ENCODE measurements around the gene PRPF38A.
A peak's percentile ranks its signal among the peaks of the same experiment; 100 is the strongest.
"Not testable (repeated sequence)": the region's sequence is repeated elsewhere in the genome, so short reads cannot be mapped to it uniquely, and the experiment has no call there.

PRPF38A gene

GRCh38 chr1:52367272-52367671, 37.1 kb upstream of the PRPF38A start:
- no peak overlapping the region for H3K4me3 ChIP-seq (ENCODE audit: low read depth, low read length)
- no peak for TF ChIP-seq CTCF (IDR thresholded peaks at IDR 0.05; ENCODE audit: low read depth, low read length)

- H3K4me3 ChIP-seq (ENCODE audit: low read depth, low read length), result peak overlapping the region; percentile 48
- TF ChIP-seq CTCF (IDR thresholded peaks at IDR 0.05; ENCODE audit: low read depth, low read length), result no peak
These were observed 35.8 kb upstream of the PRPF38A start for GRCh38 chr1:52368383-52369172.

DNA sequence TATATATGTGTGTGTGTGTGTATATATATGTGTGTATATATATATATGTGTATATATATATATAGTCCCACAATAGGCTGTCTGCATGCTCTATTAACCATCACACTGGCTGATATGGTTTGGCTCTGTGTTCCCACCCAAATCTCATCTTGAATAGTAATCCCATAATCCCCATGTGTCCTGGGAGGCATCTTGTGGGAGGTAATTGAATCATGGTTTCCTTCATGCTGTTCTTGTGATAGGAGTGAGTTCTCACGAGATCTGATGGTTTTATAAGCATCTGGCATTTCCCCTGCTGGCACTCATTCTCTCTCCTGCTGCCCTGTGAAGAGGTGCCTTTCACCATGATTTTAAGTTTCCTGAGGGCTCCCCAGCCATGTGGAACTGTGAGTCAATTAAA, 34.6 kb upstream of the PRPF38A start:
- H3K4me3 ChIP-seq (ENCODE audit: low read depth, low read length), result not testable (repeated sequence)

GRCh38 chr1:52385376-52385775, 19.0 kb upstream of the PRPF38A start:
- no peak overlapping the region for H3K4me3 ChIP-seq (ENCODE audit: low read depth, low read length)
- no peak for TF ChIP-seq CTCF (IDR thresholded peaks at IDR 0.05; ENCODE audit: low read depth, low read length)

DNA sequence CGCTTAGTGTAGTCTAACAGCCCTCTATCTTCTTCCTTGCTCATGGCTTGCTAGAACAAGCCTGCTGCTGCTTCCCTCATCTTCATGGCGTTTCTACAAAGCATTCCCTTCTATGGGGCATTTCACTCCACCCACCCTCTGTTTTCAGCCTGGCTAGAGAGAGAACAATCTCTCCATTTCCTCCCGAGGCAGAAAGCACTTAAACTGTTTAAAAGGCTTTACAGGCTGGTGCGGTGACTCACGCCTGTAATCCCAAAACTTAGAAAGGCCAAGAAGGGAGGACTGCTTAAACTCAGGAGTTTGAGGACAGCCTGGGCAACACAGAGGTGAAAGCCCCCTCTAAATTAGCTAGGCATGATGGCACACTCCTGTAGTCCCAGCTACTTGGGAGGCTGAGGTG, 17.9 kb upstream of the PRPF38A start:
- H3K4me3 ChIP-seq (ENCODE audit: low read depth, low read length), result no peak overlapping the region
- TF ChIP-seq CTCF (IDR thresholded peaks at IDR 0.05; ENCODE audit: low read depth, low read length), result no peak

GRCh38 chr1:52393174-52393573, 11.2 kb upstream of the PRPF38A start:
- no peak for TF ChIP-seq CTCF (IDR thresholded peaks at IDR 0.05; ENCODE audit: low read depth, low read length)
- no peak overlapping the region for H3K4me3 ChIP-seq (ENCODE audit: low read depth, low read length)

- no peak for TF ChIP-seq CTCF (IDR thresholded peaks at IDR 0.05; ENCODE audit: low read depth, low read length)
- H3K4me3 ChIP-seq (ENCODE audit: low read depth, low read length), result no peak overlapping the region
These were observed 4.8 kb upstream of the PRPF38A start for GRCh38 chr1:52399629-52400028.

DNA sequence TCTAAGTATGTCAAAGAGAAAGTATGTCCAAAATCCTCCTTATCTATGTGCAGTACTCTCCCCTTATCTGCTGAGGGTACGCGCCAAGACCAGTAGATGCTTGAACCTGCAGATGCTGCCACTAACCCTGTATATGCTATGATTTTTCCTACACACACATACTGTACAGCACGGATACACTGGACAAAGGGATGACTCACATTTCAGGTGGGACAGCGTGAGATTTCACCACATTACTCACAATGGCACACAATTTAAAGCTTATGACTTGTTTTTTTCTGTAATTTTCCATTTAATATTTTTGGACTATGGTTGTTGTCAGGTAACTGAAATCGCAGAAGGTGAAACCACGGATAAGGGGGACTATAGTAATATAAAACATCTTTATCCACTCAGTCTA, 4.3 kb upstream of the PRPF38A start:
- TF ChIP-seq CTCF (IDR thresholded peaks at IDR 0.05; ENCODE audit: low read depth, low read length), result no peak
- no peak overlapping the region for H3K4me3 ChIP-seq (ENCODE audit: low read depth, low read length)
